Neuronal stem cell (in vitro differentiated cells): ENCODE results near the gene SPOPL.

Experiments
- DNase-seq: peaks from one replicate; pipeline ENCODE4 v3.0.0-alpha.2; 2013; ENCODE audit warnings: low spot score
- H2AFZ ChIP-seq: one replicate; pipeline ENCODE4 v1.6.1; 2013; ENCODE audit warnings: mild to moderate bottlenecking, low read length, inconsistent platforms
- H2AK5ac ChIP-seq: 2 replicates; pipeline ENCODE4 v1.6.1; 2013; ENCODE audit warnings: low read depth, mild to moderate bottlenecking, inconsistent platforms, low read length, moderate library complexity, mixed read lengths
- H2BK120ac ChIP-seq: 2 replicates; pipeline ENCODE4 v1.6.1; 2013; ENCODE audit warnings: low read depth, mild to moderate bottlenecking, inconsistent platforms, low read length, moderate library complexity, mixed read lengths
- H2BK12ac ChIP-seq: one replicate; pipeline ENCODE4 v1.6.1; 2013; ENCODE audit warnings: low read length, inconsistent platforms
- H2BK15ac ChIP-seq: 2 replicates; pipeline ENCODE4 v1.6.1; 2013; ENCODE audit warnings: mild to moderate bottlenecking, low read length, inconsistent platforms, mixed read lengths
- H2BK5ac ChIP-seq: one replicate; pipeline ENCODE4 v1.6.1; 2013; ENCODE audit warnings: inconsistent platforms, mild to moderate bottlenecking, low read length, moderate library complexity
- H3K14ac ChIP-seq: one replicate; pipeline ENCODE4 v1.6.1; 2013; ENCODE audit warnings: low read length, inconsistent platforms
- H3K18ac ChIP-seq: 2 replicates; pipeline ENCODE4 v1.6.1; 2013; ENCODE audit warnings: low read length, inconsistent platforms
- H3K23ac ChIP-seq: 2 replicates; pipeline ENCODE4 v1.6.1; 2013; ENCODE audit warnings: low read depth, mild to moderate bottlenecking, mixed read lengths, low read length, inconsistent platforms; ENCODE audit not compliant: poor library complexity
- H3K27ac ChIP-seq: replicated peaks from 3 replicates; pipeline ENCODE4 v1.5.1; 2013; ENCODE audit warnings: low read length, inconsistent platforms
- H3K27me3 ChIP-seq, 3 experiments: 2 replicates each; pipeline ENCODE4 v1.6.1; 2013; ENCODE audit warnings: low read length in 3 of 3, mild to moderate bottlenecking in 2 of 3, inconsistent platforms in 1 of 3, low read depth in 1 of 3, mixed read lengths in 1 of 3, moderate library complexity in 1 of 3; ENCODE audit not compliant: control insufficient read depth in 3 of 3, insufficient read depth in 3 of 3
- H3K36me3 ChIP-seq, 2 donors: replicated peaks in 1 of 2; 2 replicates each; pipeline ENCODE4 v1.6.1; 2013; ENCODE audit warnings: low read length in 2 of 2; ENCODE audit not compliant: control insufficient read depth in 2 of 2, insufficient read depth in 2 of 2
- H3K4ac ChIP-seq: 2 replicates; pipeline ENCODE4 v1.6.1; 2013; ENCODE audit warnings: inconsistent platforms, mild to moderate bottlenecking, low read length, moderate library complexity
- H3K4me1 ChIP-seq, 2 donors: 1 replicate in 1 of 2; 2 replicates in 1 of 2; pipeline ENCODE4 v1.6.1; 2013; ENCODE audit warnings: low read length in 2 of 2, low read depth in 1 of 2; ENCODE audit not compliant: control insufficient read depth in 2 of 2, insufficient read depth in 1 of 2
- H3K4me2 ChIP-seq: one replicate; pipeline ENCODE4 v1.6.1; 2013; ENCODE audit warnings: mild to moderate bottlenecking, low read length, inconsistent platforms; ENCODE audit not compliant: insufficient read depth, poor library complexity, severe bottlenecking
- H3K4me3 ChIP-seq, 2 donors: 2 replicates each; pipeline ENCODE4 v1.5.1; 2013; ENCODE audit warnings: low read length in 2 of 2, mild to moderate bottlenecking in 2 of 2, inconsistent platforms in 1 of 2, moderate library complexity in 1 of 2
- H3K79me1 ChIP-seq: one replicate; pipeline ENCODE4 v1.6.1; 2013; ENCODE audit warnings: low read depth, mild to moderate bottlenecking, inconsistent platforms, low read length, moderate library complexity
- H3K9ac ChIP-seq: one replicate; pipeline ENCODE4 v1.6.1; 2013; ENCODE audit warnings: mild to moderate bottlenecking, low read depth, low read length, inconsistent platforms; ENCODE audit not compliant: poor library complexity
- H3K9me3 ChIP-seq, 2 donors: replicated peaks in 1 of 2; 2 replicates each; pipeline versions ENCODE3 to v1.6.1; 2013; ENCODE audit warnings: low read length in 2 of 2, mild to moderate bottlenecking in 2 of 2, inconsistent platforms in 1 of 2, low read depth in 1 of 2, mixed read lengths in 1 of 2, moderate library complexity in 1 of 2; ENCODE audit not compliant: control insufficient read depth in 2 of 2, insufficient read depth in 1 of 2
- H4K8ac ChIP-seq: one replicate; pipeline ENCODE4 v1.6.1; 2013; ENCODE audit warnings: low read depth, mild to moderate bottlenecking, inconsistent platforms, low read length, moderate library complexity
- H4K91ac ChIP-seq: one replicate; pipeline ENCODE4 v1.6.1; 2013; ENCODE audit warnings: low read length, low read depth, mild to moderate bottlenecking, inconsistent platforms; ENCODE audit not compliant: poor library complexity
- whole genome bisulfite sequencing, 2 donors: extraction: QIAGEN DNeasy Blood & Tissue Kit; methylation state at CpG; one replicate each; pipeline ENCODE4 v1.1.7; 2013; ENCODE audit warnings: missing lambda C conversion rate in 2 of 2, mixed read lengths in 1 of 2; ENCODE audit not compliant: insufficient read length in 2 of 2, insufficient replicate concordance in 1 of 2; ENCODE audit errors: extremely low coverage in 2 of 2; 5-methylcytosine and 5-hydroxymethylcytosine counted together

The SPOPL gene

DNA sequence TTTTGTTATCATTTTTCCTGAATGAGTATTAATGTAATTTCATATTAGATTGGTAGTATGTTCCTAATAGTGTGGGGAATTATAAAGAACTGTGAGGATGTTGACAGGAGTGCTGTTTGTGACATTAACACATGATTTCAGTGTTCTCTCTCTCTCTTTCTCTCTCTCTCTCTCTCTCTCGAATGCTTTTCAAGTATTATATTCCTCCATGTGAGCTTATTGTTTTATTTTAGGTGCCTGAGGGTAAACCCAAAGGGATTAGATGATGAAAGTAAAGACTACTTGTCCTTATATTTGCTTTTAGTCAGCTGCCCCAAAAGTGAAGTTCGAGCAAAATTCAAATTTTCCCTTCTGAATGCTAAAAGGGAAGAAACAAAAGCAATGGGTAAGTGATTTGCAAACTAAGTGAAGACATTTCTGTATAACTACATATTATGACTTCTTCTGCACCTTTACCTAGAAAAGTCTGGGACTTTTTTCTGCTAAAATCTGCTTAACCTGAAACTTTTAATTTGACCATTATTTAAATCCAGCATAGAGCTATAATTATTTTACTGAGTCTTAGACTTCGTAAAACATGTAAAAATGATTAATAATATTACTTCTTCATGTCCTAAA is 49.2 kb downstream of the SPOPL start:
- H3K9ac ChIP-seq: no peak overlapping the region
- H2BK12ac ChIP-seq: no peak overlapping the region
- H2BK15ac ChIP-seq: no peak overlapping the region
- H3K4me2 ChIP-seq: no peak overlapping the region
- H3K27me3 ChIP-seq: no peaks in the 10 kb centered on the region
- no peak overlapping the region for H2BK120ac ChIP-seq
- no peaks in the 10 kb centered on the region for H3K4me1 ChIP-seq
- no peak overlapping the region for H3K23ac ChIP-seq
- H2BK5ac ChIP-seq: no peak overlapping the region
- H3K4ac ChIP-seq: no peak overlapping the region
- no peak overlapping the region for H2AFZ ChIP-seq
- H3K18ac ChIP-seq: no peak overlapping the region
- H4K91ac ChIP-seq: no peak overlapping the region
- H4K8ac ChIP-seq: no peak overlapping the region
- H3K14ac ChIP-seq: no peak overlapping the region
- no peaks in the 10 kb centered on the region for H3K79me1 ChIP-seq
- H3K9me3 ChIP-seq: peaks cover 0 to 2% of the 10 kb centered on the region in 2 donors
- H3K27ac ChIP-seq: no peak overlapping the region
- H3K36me3 ChIP-seq: peaks cover 5 to 34% of the 10 kb centered on the region in 2 donors
- no peak overlapping the region for H2AK5ac ChIP-seq
- H3K4me3 ChIP-seq: no peak overlapping the region
- no CpG with 5 or more reads among the region's 3 CpGs for WGBS, 2 donors
- no peak for DNase-seq

DNA sequence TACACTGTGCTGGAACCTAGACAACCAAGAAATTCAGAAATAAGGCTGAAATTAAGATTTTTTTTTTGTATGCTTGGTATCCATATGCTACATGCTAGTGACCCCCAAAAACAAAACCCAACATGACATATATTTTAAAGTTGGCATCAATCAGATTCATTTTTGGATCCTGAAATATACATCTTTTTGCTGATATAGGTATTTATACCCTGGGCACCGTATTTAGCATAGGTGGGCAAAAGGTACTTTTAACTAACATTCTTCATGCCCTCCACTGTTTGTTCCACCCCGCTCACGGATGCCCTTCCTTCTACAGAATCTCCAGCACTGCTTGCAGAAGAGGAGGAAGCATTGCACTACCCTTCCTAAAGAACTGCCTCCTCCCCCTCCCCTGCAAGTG is 52.6 kb downstream of the SPOPL start:
- Histone ChIP-seq H2AK5ac (no peak overlapping the region), H2BK120ac (no peak overlapping the region), H2BK5ac (no peak overlapping the region), H3K27ac (no peak overlapping the region), H3K4me3 (no peak overlapping the region), H3K9me3 (peaks cover 0 to 2% of the 10 kb centered on the region in 2 donors), H3K4me1 (no peaks in the 10 kb centered on the region), H3K27me3 (no peaks in the 10 kb centered on the region), H2AFZ (no peak overlapping the region), H3K14ac (no peak overlapping the region), H3K4me2 (no peak overlapping the region), H3K79me1 (no peaks in the 10 kb centered on the region), H3K23ac (no peak overlapping the region), H2BK12ac (no peak overlapping the region), H3K9ac (no peak overlapping the region), H4K8ac (no peak overlapping the region), H3K4ac (no peak overlapping the region), H3K18ac (no peak overlapping the region), H4K91ac (no peak overlapping the region), H3K36me3 (peaks cover 5 to 42% of the 10 kb centered on the region in 2 donors), H2BK15ac (no peak overlapping the region)
- WGBS, 2 donors: no CpG with 5 or more reads among the region's 3 CpGs
- no peak for DNase-seq

DNA sequence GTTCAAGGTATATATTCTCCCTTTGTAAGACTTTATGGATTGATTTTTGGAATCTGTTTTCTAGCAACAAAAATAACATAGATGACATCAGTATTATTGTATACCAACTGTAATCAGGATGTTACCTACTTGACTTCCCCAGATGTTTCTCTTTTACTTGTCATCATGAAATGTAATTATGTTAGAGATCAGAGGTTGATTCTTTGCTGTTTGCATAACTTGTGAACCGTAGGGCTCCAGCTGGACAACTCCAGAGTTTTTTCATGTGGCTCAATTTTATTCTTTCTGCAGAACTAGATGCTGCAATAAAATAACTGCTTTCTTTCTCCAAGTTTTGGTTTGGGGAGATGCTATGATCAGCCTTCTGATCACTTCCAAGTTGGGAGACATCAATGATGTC is 58.1 kb downstream of the SPOPL start:
- no peaks in the 10 kb centered on the region for H3K4me1 ChIP-seq
- H2AFZ ChIP-seq: no peak overlapping the region
- H3K36me3 ChIP-seq: peaks cover 2 to 55% of the 10 kb centered on the region in 2 donors
- peaks cover 0 to 2% of the 10 kb centered on the region in 2 donors for H3K9me3 ChIP-seq
- no peak overlapping the region for H3K4me2 ChIP-seq
- H2AK5ac ChIP-seq: no peak overlapping the region
- H3K27ac ChIP-seq: no peak overlapping the region
- no peaks in the 10 kb centered on the region for H3K79me1 ChIP-seq
- H2BK120ac ChIP-seq: no peak overlapping the region
- H2BK15ac ChIP-seq: no peak overlapping the region
- no CpG with 5 or more reads among the region's 1 CpG for WGBS, 2 donors
- no peak overlapping the region for H4K8ac ChIP-seq
- no peak overlapping the region for H3K4me3 ChIP-seq
- no peak for DNase-seq
- no peak overlapping the region for H3K4ac ChIP-seq
- H4K91ac ChIP-seq: no peak overlapping the region
- H3K9ac ChIP-seq: no peak overlapping the region
- no peak overlapping the region for H3K23ac ChIP-seq
- no peak overlapping the region for H3K18ac ChIP-seq
- H3K14ac ChIP-seq: no peak overlapping the region
- H3K27me3 ChIP-seq: no peaks in the 10 kb centered on the region
- no peak overlapping the region for H2BK12ac ChIP-seq
- no peak overlapping the region for H2BK5ac ChIP-seq

DNA sequence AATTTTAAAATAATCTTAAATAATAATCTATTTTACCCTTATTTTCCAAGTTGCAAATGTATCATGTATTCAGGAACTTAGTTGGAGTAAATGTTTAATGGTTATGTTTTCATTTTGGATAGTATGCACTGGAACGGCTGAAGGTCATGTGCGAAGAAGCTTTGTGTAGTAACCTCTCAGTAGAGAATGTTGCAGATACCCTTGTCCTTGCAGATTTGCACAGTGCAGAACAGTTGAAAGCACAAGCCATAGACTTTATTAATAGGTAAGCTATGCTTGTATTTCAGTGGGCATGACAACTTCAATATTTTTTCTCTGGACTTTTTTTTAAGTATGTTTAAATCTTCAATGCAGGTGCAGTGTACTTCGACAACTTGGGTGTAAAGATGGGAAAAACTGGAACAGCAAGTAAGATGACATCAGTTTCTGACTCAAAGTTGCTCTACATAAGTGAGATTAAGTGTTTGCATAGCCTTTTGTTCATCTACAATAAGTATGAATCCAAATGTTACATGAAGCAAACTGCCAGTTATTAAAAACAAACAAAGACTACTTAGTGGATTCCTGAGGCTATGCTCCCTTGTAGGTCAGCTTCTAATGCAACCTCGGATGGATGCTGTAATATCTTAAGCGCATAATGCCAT is 63.1 kb downstream of the SPOPL start:
- Histone ChIP-seq H3K4me1 (no peaks in the 10 kb centered on the region), H3K36me3 (peaks cover 2 to 60% of the 10 kb centered on the region in 2 donors), H4K8ac (no peak overlapping the region), H3K9ac (no peak overlapping the region), H2BK120ac (no peak overlapping the region), H3K18ac (no peak overlapping the region), H3K9me3 (no peaks in the 10 kb centered on the region), H3K23ac (no peak overlapping the region), H3K4me3 (no peak overlapping the region), H4K91ac (no peak overlapping the region), H3K4ac (no peak overlapping the region), H2AFZ (no peak overlapping the region), H2AK5ac (no peak overlapping the region), H2BK15ac (no peak overlapping the region), H3K27ac (no peak overlapping the region), H2BK5ac (no peak overlapping the region), H3K14ac (no peak overlapping the region), H3K27me3 (no peaks in the 10 kb centered on the region), H3K4me2 (no peak overlapping the region), H2BK12ac (no peak overlapping the region), H3K79me1 (no peaks in the 10 kb centered on the region)
- no CpG with 5 or more reads among the region's 5 CpGs for WGBS, 2 donors
- no peak for DNase-seq
